MM.1S (cell line): ENCODE data around the gene ZDHHC1.

ENCODE experiments used
- EZH2 ChIP-seq: fragments of 300-600 bp; sonication (generic); optimal IDR thresholded peaks from 2 replicates; pipeline ENCODE3; 2017; ENCODE audit warnings: low read depth, mild to moderate bottlenecking, antibody characterized with exemption, low read length, mixed read lengths
- EZH2phosphoT487 ChIP-seq: fragments of 300-600 bp; sonication (generic); IDR thresholded peaks from 2 replicates; pipeline ENCODE4 v1.6.1; 2018; ENCODE audit warnings: antibody characterized with exemption, low read length
- TF ChIP-seq, protein P1 (sequence below): fragments of 300-600 bp; sonication (generic); IDR thresholded peaks from 2 replicates; pipeline ENCODE4 v1.5.1; 2016; ENCODE audit warnings: antibody characterized with exemption, low read length, mixed read lengths

DNA sequence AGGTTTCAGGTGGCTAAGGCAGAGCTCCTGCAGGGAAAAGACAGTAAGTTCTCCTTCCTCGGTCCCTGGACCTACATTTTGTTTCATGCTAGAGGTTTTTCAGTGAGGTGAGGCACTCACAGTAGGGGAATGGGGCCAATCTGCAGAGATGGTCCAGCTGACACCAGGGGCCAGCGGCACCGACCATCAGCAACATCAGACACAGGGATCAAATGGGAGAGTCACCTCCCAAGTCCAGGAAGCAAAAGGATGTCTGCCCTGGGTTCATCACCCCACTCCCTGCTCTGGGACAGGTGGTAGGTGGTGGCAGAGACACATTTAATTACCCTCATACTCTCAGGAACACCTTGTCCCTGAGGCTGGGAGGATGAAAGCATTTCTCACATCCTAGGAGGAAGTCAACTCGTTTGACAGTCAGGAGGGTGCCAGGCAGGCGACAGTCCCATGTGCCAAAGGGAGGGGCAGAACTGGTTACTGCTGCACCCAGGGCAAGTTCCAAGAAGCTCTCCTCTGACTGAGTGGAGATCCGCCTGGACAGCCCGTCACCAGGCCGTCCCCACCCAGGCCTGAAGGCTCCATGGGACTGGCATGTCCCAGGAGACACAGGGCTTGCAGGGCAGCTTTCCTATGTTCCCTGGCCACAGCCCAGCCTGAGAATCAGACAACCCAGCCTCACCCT is 45.5 kb upstream of the ZDHHC1 start:
- TF ChIP-seq, protein P1, sequence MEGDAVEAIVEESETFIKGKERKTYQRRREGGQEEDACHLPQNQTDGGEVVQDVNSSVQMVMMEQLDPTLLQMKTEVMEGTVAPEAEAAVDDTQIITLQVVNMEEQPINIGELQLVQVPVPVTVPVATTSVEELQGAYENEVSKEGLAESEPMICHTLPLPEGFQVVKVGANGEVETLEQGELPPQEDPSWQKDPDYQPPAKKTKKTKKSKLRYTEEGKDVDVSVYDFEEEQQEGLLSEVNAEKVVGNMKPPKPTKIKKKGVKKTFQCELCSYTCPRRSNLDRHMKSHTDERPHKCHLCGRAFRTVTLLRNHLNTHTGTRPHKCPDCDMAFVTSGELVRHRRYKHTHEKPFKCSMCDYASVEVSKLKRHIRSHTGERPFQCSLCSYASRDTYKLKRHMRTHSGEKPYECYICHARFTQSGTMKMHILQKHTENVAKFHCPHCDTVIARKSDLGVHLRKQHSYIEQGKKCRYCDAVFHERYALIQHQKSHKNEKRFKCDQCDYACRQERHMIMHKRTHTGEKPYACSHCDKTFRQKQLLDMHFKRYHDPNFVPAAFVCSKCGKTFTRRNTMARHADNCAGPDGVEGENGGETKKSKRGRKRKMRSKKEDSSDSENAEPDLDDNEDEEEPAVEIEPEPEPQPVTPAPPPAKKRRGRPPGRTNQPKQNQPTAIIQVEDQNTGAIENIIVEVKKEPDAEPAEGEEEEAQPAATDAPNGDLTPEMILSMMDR: no peak
- TF ChIP-seq EZH2: no peak
- TF ChIP-seq EZH2phosphoT487: no peak
